Stimulated activated naive CD4-positive, alpha-beta T cell treated with Interleukin-2 at 50 U/mL for 16 hours (primary cell): Measurements from ENCODE around the gene CBX1.

Experiments
- DNase-seq: peaks from one replicate; lab custom pipeline; 2025; lab: John Stamatoyannopoulos, UW

The CBX1 gene

GRCh38 chr17:48101012-48101720, at the start of gene CBX1:
Gene CBX1 (minus strand): TSS chr17:48101478. CDS start chr17:48077004, 24,474 bp downstream.
- peak; percentile 93 for DNase-seq

- no peak for DNase-seq
Measured at GRCh38 chr17:48150597-48151001, 49.3 kb upstream of the CBX1 start.

GRCh38 chr17:48149787-48150463, 48.6 kb upstream of the CBX1 start:
- no peak for DNase-seq

- DNase-seq, result no peak
Measured at GRCh38 chr17:48148854-48149786, 47.8 kb upstream of the CBX1 start.

- no peak for DNase-seq
Measured at GRCh38 chr17:48148029-48148770, 46.9 kb upstream of the CBX1 start.

- no peak for DNase-seq
Measured at GRCh38 chr17:48144976-48145798, 43.9 kb upstream of the CBX1 start.

- DNase-seq, result no peak
Measured at GRCh38 chr17:48144231-48144630, 43.0 kb upstream of the CBX1 start.

GRCh38 chr17:48143629-48144028, 42.4 kb upstream of the CBX1 start:
- no peak for DNase-seq

GRCh38 chr17:48139944-48140343, 38.7 kb upstream of the CBX1 start:
- DNase-seq, result no peak

- DNase-seq, result no peak
Measured at GRCh38 chr17:48137656-48138055, 36.4 kb upstream of the CBX1 start.

- no peak for DNase-seq
Measured at GRCh38 chr17:48134912-48135480, 33.7 kb upstream of the CBX1 start.

- DNase-seq, result no peak
Measured at GRCh38 chr17:48132385-48132784, 31.1 kb upstream of the CBX1 start.

GRCh38 chr17:48131216-48131824, 30.0 kb upstream of the CBX1 start:
- DNase-seq, result peak; percentile 24

- no peak for DNase-seq
Measured at GRCh38 chr17:48129981-48130380, 28.7 kb upstream of the CBX1 start.

- no peak for DNase-seq
Measured at GRCh38 chr17:48128400-48128799, 27.1 kb upstream of the CBX1 start.

GRCh38 chr17:48127371-48128051, 26.2 kb upstream of the CBX1 start:
- DNase-seq, result no peak

GRCh38 chr17:48126532-48126850, 25.2 kb upstream of the CBX1 start:
- DNase-seq, result no peak

- no peak for DNase-seq
Measured at GRCh38 chr17:48125829-48126531, 24.7 kb upstream of the CBX1 start.

GRCh38 chr17:48123776-48124388, 22.6 kb upstream of the CBX1 start:
- DNase-seq, result no peak
